Activated CD8-positive, alpha-beta T cell treated with anti-CD3 and anti-CD28 coated beads for 36 hours (primary cell): ENCODE results near the gene SDCCAG8. TPM values are rescaled to one million over a fixed set of nuclear protein-coding genes. Genes with fewer than 3 reads are reported as not detected.
"Not testable (repeated sequence)": the region's sequence is repeated elsewhere in the genome, so short reads cannot be mapped to it uniquely, and the experiment has no call there.

Experiments
- ATAC-seq: fragments of 200-7000 bp; cut with Tn5 transposase; one replicate; pipeline ENCODE4 v1.10.0; 2021; ENCODE audit warnings: mild to moderate bottlenecking, moderate library complexity
- CTCF ChIA-PET: fragments of 350-600 bp; sonication (Branson Sonifier 250); formaldehyde crosslinking; loops from one replicate; lab custom pipeline; 2021; ENCODE audit warnings: antibody characterized with exemption; lab: Charles Lee
- POLR2A ChIA-PET: fragments of 350-600 bp; sonication (Branson Sonifier 250); formaldehyde crosslinking; loops from one replicate; lab custom pipeline; 2021; ENCODE audit warnings: antibody characterized with exemption; lab: Charles Lee
- DNase-seq: peaks from one replicate; pipeline ENCODE4 v3.0.0-alpha.2; 2020
- H3K27ac Mint-ChIP-seq: one replicate; pipeline ENCODE4 v1.8.0; 2021; ENCODE audit warnings: mild to moderate bottlenecking, mixed read lengths
- H3K27me3 Mint-ChIP-seq: one replicate; pipeline ENCODE4 v1.8.0; 2021; ENCODE audit warnings: mixed read lengths
- H3K36me3 Mint-ChIP-seq: one replicate; pipeline ENCODE4 v1.8.0; 2021; ENCODE audit warnings: low read depth, mixed read lengths
- H3K4me1 Mint-ChIP-seq: one replicate; pipeline ENCODE4 v1.8.0; 2021; ENCODE audit warnings: low read depth, mixed read lengths
- H3K4me3 Mint-ChIP-seq: one replicate; pipeline ENCODE4 v1.8.0; 2021; ENCODE audit warnings: mild to moderate bottlenecking, moderate library complexity, mixed read lengths
- H3K9me3 Mint-ChIP-seq: one replicate; pipeline ENCODE4 v1.8.0; 2021; ENCODE audit warnings: mixed read lengths
- intact Hi-C: fragments of 100-400 bp; cut with micrococcal nuclease; formaldehyde crosslinking; loops from one replicate; pipeline ENCODE4 v1.10.0; 2022
- total RNA-seq, 2 experiments: library from RNA; stranded (reverse); gene quantifications; one replicate each; pipeline ENCODE4 v1.2.3, GENCODE V29; 2021
- TF ChIP-seq, protein P1 (sequence below): fragments of 200-600 bp; IDR thresholded peaks from one replicate; pipeline ENCODE4 v1.8.0; 2022; ENCODE audit warnings: antibody characterized with exemption, mild to moderate bottlenecking

Gene SDCCAG8
- total RNA-seq, 2 experiments from 2014 or later, result 22.4 to 22.6 TPM

DNA sequence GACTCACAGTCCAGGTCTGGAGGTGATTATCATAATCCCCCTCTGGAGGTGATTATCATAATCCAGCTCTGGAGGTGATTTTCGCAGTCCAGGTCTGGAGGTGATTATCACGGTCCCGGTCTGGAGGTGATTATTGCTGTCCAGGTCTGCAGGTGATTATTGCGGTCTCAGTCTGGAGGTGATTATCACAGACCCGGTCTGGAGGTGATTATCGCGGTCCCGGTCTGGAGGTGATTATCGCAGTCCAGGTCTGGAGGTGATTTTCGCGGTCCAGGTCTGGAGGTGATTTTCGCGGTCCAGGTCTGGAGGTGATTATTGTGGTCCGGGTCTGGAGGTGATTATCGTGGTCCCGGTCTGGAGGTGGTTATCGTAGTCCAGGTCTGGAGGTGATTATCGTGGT lies 76.6 kb downstream of the SDCCAG8 start:
- TF ChIP-seq, protein P1, sequence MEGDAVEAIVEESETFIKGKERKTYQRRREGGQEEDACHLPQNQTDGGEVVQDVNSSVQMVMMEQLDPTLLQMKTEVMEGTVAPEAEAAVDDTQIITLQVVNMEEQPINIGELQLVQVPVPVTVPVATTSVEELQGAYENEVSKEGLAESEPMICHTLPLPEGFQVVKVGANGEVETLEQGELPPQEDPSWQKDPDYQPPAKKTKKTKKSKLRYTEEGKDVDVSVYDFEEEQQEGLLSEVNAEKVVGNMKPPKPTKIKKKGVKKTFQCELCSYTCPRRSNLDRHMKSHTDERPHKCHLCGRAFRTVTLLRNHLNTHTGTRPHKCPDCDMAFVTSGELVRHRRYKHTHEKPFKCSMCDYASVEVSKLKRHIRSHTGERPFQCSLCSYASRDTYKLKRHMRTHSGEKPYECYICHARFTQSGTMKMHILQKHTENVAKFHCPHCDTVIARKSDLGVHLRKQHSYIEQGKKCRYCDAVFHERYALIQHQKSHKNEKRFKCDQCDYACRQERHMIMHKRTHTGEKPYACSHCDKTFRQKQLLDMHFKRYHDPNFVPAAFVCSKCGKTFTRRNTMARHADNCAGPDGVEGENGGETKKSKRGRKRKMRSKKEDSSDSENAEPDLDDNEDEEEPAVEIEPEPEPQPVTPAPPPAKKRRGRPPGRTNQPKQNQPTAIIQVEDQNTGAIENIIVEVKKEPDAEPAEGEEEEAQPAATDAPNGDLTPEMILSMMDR, result no peak
- CTCF ChIA-PET, result no interaction called here

DNA sequence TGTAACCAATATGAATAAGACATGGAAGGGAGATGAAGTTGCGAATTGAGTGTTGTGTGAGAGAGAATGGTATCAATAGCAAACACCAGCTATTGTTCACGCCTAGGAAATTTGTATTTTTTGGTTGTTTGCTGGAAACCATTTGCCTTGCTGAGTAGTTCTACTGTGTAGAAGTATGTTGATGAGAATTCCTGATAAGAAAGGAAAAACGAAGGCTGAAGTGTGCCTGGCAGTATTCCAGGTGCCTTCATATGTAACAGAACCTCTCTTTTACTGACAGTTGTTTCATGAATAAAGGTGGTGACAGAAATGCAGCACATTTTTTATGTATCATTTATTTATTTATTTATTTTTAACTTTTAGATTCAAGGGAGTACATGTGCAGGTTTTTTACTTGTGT lies 79.5 kb downstream of the SDCCAG8 start:
- ATAC-seq (no peak), DNase-seq (no peak)
- Mint-ChIP-seq H3K9me3 (no peaks in the 10 kb centered on the region), H3K36me3 (peaks cover 26% of the 10 kb centered on the region), H3K27ac (no peak overlapping the region), H3K4me3 (no peak overlapping the region), H3K27me3 (no peaks in the 10 kb centered on the region), H3K4me1 (peaks cover 8% of the 10 kb centered on the region)
- TF ChIP-seq, protein P1, result no peak
- ChIA-PET CTCF (interaction anchor here (3.0 kb wide), 1 partner anchor 8 kb away, joined by 16 read pairs; no protein-coding TSS in a partner anchor), POLR2A (no interaction called here)
- intact Hi-C loops, result loop anchor here (5.0 kb wide), 1 partner anchor 412 kb away; no protein-coding TSS in a partner anchor

More for the DNA sequence above, 76.6 kb downstream of the SDCCAG8 start:
- POLR2A ChIA-PET, result no interaction called here
- H3K27ac Mint-ChIP-seq, result no peak overlapping the region
- intact Hi-C loops, result no loop called here
- H3K4me3 Mint-ChIP-seq, result no peak overlapping the region
- ATAC-seq (no peak), DNase-seq (no peak)
- H3K36me3 Mint-ChIP-seq, result peaks cover 26% of the 10 kb centered on the region
- peaks cover 8% of the 10 kb centered on the region for H3K4me1 Mint-ChIP-seq
- no peaks in the 10 kb centered on the region for H3K9me3 Mint-ChIP-seq
- H3K27me3 Mint-ChIP-seq, result no peaks in the 10 kb centered on the region

DNA sequence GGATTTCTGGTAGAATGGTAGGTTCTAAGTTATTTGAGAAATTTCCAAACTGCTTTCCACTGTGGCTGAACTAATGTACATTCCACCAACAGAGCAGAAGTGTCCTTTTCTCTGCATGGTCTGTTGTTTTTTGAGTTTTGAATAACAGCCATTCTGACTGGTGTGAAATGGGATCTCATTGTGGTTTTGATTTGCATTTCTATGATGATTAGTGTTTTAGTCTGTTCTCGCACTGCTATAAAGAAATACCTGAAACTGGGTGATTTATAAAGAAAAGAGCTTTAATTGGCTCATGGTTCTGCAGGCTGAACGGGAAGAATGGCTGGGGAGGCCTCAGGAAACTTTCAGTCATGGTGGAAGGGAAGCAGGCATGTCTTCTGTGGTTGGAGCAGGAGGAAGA lies 80.3 kb downstream of the SDCCAG8 start:
- ChIA-PET POLR2A (no interaction called here), CTCF (interaction anchor here (3.0 kb wide), 1 partner anchor 7 kb away, joined by 16 read pairs; no protein-coding TSS in a partner anchor)
- Mint-ChIP-seq H3K27me3 (no peaks in the 10 kb centered on the region), H3K36me3 (peaks cover 23% of the 10 kb centered on the region), H3K27ac (no peak overlapping the region), H3K4me3 (no peak overlapping the region), H3K9me3 (no peaks in the 10 kb centered on the region), H3K4me1 (peaks cover 8% of the 10 kb centered on the region)
- TF ChIP-seq, protein P1, result no peak
- intact Hi-C loops, result loop anchor here (5.0 kb wide), 1 partner anchor 411 kb away; no protein-coding TSS in a partner anchor
- no peak for DNase-seq
- no peak for ATAC-seq

DNA sequence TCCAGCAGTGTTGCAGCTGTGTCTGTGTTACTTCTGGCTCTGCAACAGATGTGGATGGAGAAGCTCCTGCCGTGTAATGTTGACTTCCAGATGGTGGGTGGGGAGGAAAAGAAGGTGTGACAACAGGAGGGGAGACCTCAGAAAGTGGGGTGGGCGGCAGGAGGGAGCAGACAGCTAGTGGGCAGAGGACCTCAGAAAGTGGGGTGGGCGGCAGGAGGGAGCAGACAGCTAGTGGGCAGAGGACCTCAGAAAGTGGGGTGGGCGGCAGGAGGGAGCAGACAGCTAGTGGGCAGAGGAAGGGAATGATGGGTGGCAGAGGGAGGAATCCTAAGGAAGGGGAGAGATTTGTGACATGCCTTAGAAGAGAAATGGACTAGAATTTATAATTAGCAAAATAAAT lies 83.0 kb downstream of the SDCCAG8 start:
- CTCF ChIA-PET, H3K27ac Mint-ChIP-seq: not testable (repeated sequence)

DNA sequence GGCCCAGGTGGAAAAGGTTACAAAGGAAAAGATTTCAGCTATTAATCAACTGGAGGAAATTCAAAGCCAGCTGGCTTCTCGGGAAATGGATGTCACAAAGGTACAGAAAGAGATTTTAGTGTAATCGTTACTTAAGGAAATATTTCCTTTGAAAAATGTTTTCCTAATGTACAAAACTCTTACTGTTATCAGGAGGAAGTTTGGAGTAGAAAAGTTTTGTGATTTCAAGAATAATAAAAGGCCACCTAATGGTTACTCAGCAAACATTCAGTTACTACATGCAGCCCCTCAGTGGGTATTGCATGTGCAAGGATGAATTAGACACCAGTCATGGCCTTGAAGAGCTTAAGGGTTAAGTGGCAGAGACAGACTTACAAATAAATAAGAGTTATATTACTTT lies 85.2 kb downstream of the SDCCAG8 start:
- CTCF ChIA-PET, result interaction anchor here (1.3 kb wide), 1 partner anchor 933 kb away, joined by 7 read pairs; no protein-coding TSS in a partner anchor
- Mint-ChIP-seq H3K4me1 (peaks cover 9% of the 10 kb centered on the region), H3K9me3 (no peaks in the 10 kb centered on the region), H3K36me3 (peaks cover 8% of the 10 kb centered on the region), H3K27me3 (no peaks in the 10 kb centered on the region), H3K27ac (no peak overlapping the region), H3K4me3 (no peak overlapping the region)
- intact Hi-C loops, result loop anchor here (5.0 to 10.0 kb wide), 2 partner anchors 604 to 931 kb away; no protein-coding TSS in a partner anchor
- TF ChIP-seq, protein P1, result no peak
- ATAC-seq (no peak), DNase-seq (no peak)
- POLR2A ChIA-PET, result no interaction called here

More for the DNA sequence above, 83.0 kb downstream of the SDCCAG8 start:
- H3K27me3 Mint-ChIP-seq, DNase-seq, H3K4me3 Mint-ChIP-seq, ATAC-seq, POLR2A ChIA-PET, H3K4me1 Mint-ChIP-seq, H3K9me3 Mint-ChIP-seq: not testable (repeated sequence)
- intact Hi-C loops, result loop anchor here (5.0 kb wide), 1 partner anchor 408 kb away; no protein-coding TSS in a partner anchor
- peaks cover 15% of the 10 kb centered on the region for H3K36me3 Mint-ChIP-seq
